ENCODE measurements around the gene ITIH5.
"Not testable (repeated sequence)": the region's sequence is repeated elsewhere in the genome, so short reads cannot be mapped to it uniquely, and the experiment has no call there.

The ITIH5 gene

GRCh38 chr10:7687228-7687907 is 20.6 kb upstream of the ITIH5 start:
- DNase-seq (ENCODE audit: low spot score), result peak; percentile 88

GRCh38 chr10:7686351-7687171 is 19.8 kb upstream of the ITIH5 start:
- DNase-seq (ENCODE audit: low spot score), result peak; percentile 56

GRCh38 chr10:7680078-7680477 is 13.3 kb upstream of the ITIH5 start:
- DNase-seq (ENCODE audit: low spot score), result peak; percentile 58

DNA sequence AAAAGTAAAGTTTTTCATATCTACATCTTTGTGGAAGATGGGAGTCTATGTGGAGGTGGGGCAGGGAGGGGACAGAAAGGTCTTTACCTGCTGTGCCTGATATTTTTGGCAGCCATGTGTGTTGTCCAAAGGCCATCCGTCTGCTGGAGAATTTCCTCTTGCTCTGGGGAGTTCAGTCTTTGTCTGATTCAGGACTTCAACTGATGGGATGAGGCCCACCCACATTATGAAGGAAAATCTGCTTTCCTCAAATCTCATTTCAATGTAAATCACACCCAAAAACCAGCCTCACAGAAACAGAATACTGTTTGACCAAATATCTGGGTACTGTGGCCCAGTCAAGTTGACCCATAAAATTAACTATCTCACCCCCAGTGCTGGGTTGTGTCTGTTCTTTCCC is 12.5 kb upstream of the ITIH5 start:
- DNase-seq (ENCODE audit: low spot score), result no peak

DNA sequence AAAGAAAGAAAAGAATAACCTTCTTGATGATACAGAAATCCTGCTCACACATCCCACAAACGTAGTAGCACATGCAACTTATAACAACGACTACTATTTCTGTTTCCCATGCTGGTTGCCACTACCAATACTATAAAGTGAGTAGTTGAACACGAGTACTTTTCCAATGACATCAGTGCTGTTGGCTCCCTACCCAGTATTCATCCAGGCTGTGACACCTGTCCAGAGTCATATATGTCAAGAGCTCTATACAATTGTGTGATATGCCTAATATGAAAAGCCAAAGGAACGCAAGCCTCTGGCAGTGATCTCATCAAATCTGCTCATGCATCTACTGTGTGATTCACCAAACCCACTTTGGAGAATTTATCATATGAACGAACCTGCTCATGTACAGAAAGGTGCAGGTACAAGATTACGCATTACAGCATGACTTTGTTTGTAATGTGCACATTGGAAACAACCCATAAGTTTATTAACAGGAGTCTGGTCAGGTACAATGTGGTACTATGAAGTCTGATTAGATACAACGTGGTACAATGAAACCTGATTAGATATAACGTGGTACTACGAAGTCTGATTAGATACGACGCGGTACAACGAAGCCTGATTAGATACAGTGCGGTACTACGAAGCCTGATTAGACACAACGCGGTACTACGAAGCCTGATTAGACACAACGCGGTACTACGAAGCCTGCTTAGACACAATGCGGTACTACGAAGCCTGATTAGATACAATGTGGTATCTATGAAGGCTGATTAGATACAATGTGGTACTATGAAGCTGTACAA is 5.8 kb upstream of the ITIH5 start:
- no peak for DNase-seq (ENCODE audit: low spot score)

DNA sequence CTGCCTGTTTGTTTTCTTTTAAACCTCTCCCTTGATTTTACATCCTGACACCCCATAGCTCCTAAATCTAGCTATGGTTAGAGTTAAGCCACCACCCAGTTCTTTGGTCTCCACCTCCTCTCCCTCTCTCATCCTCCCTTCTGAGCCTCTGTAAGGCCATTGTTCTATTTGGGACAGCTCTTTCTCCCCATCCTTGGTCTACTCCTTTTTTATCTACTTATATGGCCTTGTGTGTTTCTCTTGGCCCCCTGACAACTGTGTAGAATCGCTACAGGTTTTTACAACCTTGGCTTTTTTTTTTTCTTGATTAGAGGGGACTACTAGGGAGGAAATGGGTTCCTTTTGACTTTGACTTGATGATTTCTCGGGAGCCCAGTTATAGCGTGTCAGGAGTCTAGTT is 3.4 kb upstream of the ITIH5 start:
- no peak for DNase-seq (ENCODE audit: low spot score)

DNA sequence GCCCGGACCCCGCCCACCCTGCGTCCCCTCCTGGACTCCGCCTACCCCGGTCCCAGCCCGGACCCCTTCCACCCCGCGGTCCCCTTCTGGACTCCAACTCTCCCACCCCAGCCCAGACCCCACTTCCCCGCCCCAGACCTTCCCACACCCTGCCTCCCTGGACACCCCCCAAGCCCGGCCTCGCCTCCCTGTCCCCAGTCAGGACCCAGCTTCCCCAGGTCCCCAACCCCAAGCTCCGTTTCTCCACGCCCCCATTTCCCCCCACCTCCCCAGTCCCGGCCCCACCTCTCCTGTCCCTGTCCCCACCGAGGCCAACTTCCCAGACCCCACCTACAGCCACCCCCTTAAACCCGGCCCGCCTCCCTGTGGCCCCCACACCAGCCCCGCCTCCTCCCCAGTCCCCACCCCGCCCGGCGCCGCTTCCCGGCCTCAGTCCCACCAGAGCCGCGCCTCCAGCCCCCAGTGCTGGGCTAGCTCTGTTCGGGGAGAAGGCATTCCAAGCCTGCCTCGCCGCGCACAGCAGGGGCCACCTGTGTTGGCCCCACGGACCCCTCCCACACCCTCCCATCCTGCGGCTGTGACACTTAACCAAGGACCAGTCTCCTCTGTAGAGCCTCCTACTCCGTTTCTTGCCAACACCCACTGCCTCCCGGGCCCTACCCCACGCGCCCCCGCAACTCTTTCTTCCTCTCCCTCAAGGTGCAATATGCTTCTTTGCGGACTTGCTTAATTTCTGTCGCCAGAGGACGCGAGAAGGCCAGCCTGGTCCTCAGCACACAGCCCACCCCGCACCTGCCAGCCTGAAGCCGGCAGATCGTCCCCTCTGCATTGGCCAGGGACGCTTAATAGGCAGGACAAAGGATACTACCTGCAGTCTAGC is 736 bp upstream of the ITIH5 start:
- DNase-seq (ENCODE audit: low spot score), result no peak

GRCh38 chr10:7665767-7666166 is 999 bp downstream of the ITIH5 start:
- DNase-seq (ENCODE audit: low spot score), result no peak

GRCh38 chr10:7664707-7665106 is 2.1 kb downstream of the ITIH5 start:
- DNase-seq (ENCODE audit: low spot score), result no peak

- no peak for DNase-seq (ENCODE audit: low spot score)
These were observed 4.2 kb downstream of the ITIH5 start for GRCh38 chr10:7662522-7662921.

GRCh38 chr10:7659560-7659959 is 7.2 kb downstream of the ITIH5 start:
- DNase-seq (ENCODE audit: low spot score), result no peak

GRCh38 chr10:7657552-7657951 is 9.2 kb downstream of the ITIH5 start:
- DNase-seq (ENCODE audit: low spot score), result peak; percentile 17

DNA sequence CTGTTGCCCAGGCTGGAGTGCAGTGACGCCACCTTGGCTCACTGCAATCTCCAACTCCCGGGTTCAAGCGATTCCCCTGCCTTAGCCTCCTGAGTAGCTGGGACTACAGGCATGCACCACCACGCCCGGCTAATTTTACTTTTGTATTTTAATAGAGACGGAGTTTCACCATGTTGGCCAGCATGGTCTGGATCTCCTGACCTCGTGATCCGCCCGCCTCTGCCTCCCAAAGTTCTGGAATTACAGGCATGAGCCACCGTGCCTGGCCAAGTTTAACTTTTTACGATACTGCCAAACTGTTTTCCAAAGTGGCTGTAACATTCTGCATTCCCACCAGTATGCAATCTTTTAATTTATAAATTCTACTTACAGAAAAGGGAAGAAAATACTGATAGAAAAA is 9.7 kb downstream of the ITIH5 start:
- not testable (repeated sequence) for DNase-seq (ENCODE audit: low spot score)

DNA sequence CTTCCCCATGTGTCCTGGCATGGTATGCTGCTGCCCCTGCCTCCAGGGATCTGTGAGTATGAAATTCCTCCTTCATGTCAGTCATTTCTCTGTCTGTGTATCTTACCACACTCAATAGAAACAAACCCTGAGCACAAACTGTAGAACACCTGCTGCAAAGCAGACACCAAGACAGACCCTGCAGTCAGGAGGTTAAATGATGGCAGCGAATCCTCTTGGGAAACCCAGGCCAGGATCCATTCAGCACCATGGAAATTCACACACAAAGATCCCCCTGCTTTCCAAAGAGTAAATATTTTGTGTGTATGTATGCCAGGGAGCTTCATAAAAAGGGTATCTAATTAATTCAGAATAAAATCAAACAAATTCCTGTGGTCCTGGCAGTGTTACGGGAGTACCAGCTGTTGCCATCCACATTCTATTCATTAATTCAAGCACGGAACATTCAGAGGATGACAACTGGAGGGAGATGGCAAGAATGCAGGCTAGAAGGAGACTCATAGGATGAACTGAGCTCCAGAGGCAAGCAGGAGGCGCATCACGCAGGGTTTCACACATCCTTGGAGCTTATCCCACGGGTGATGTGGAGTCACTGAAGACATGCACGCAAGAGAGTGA is 14.8 kb downstream of the ITIH5 start:
- no peak for DNase-seq (ENCODE audit: low spot score)

DNA sequence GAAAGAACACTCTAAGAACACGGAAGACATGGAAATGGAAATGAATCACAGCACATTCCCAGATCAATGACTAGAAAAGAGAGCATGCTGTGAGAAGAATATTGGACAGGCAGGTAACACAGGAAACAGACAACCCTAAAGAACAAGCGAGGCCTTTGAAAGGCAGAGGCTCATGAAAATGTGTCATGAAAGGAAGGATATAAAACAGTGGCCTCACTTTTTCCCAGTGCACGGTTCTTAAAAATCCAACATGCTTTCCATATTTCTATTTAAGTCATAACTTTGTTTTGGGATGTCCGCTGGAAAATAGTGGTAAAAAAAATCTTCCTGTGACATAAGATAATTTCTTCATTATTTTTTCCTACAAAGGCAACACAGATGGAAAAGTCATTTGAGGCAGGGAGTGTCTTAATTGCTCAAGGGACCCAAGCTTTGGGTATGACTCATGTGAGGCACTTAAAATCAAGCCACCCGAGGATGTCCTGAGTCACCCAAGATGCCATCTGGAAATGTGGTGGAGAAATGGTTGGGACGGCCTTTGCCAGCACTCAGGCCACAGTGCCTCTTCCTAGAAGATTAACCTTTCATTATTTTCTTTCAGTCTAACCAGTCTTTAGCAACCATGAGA is 17.0 kb downstream of the ITIH5 start:
- DNase-seq (ENCODE audit: low spot score), result no peak

DNA sequence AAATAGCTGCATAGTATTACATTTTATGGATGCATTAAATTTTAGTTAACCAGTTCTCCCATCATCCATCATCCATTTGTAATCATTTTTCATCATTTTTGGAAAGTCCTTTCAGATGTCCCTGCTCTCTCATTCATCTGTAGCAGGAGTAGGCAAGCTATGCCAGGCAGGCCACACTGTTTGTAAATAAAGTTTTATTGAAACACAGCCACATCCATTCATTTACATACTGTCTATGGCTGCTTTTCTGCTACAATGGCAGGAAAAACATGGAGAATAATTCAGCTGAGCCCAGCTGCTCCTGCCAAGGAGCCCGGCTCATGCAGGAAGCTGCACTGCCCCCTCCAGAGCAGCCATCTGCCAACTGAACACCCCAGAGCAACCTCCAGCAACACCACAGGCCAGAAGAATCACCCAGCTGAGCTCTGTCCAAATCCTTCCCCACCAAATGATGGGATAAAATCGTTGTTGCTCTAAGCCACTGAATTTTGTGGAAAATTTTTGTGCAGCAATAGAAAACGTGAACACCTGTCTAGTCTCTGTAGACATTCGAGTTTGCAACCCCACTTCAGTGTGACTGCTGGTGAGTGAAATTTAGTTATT is 19.6 kb downstream of the ITIH5 start:
- DNase-seq (ENCODE audit: low spot score), result no peak

- no peak for DNase-seq (ENCODE audit: low spot score)
These were observed 24.2 kb downstream of the ITIH5 start for GRCh38 chr10:7642491-7643011.

- DNase-seq (ENCODE audit: low spot score), result no peak
These were observed 31.2 kb downstream of the ITIH5 start for GRCh38 chr10:7635408-7636125.

GRCh38 chr10:7634142-7634894 is 32.4 kb downstream of the ITIH5 start:
- no peak for DNase-seq (ENCODE audit: low spot score)
